Measurements from ENCODE around the gene STAMBP. TPM values are rescaled to one million over a fixed set of nuclear protein-coding genes. Genes with fewer than 3 reads are reported as not detected.

STAMBP gene
- total and polyA plus RNA-seq, 2 of the 13 experiments (the other 11 are each of a cell fraction or from before 2014, with no cell fraction given) = 49.6 to 53.2 TPM

- CTCF ChIA-PET (ENCODE audit: low intra/inter-chr PET ratio, low total read pairs) = no interaction called here
- TF ChIP-seq, protein P1, sequence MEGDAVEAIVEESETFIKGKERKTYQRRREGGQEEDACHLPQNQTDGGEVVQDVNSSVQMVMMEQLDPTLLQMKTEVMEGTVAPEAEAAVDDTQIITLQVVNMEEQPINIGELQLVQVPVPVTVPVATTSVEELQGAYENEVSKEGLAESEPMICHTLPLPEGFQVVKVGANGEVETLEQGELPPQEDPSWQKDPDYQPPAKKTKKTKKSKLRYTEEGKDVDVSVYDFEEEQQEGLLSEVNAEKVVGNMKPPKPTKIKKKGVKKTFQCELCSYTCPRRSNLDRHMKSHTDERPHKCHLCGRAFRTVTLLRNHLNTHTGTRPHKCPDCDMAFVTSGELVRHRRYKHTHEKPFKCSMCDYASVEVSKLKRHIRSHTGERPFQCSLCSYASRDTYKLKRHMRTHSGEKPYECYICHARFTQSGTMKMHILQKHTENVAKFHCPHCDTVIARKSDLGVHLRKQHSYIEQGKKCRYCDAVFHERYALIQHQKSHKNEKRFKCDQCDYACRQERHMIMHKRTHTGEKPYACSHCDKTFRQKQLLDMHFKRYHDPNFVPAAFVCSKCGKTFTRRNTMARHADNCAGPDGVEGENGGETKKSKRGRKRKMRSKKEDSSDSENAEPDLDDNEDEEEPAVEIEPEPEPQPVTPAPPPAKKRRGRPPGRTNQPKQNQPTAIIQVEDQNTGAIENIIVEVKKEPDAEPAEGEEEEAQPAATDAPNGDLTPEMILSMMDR (CRISPR knock-in tag; IDR thresholded peaks at IDR 0.05) = 0 out of 2 replicates have a peak, but pooled peaks have one; percentile 2
- no peak for TF ChIP-seq BORCS8-MEF2B (CRISPR knock-in tag; IDR thresholded peaks at IDR 0.05)
- no peak for DNase-seq (ENCODE audit: low spot score)
Measured at GRCh38 chr2:73891276-73891901, 62.6 kb downstream of the STAMBP start.

DNA sequence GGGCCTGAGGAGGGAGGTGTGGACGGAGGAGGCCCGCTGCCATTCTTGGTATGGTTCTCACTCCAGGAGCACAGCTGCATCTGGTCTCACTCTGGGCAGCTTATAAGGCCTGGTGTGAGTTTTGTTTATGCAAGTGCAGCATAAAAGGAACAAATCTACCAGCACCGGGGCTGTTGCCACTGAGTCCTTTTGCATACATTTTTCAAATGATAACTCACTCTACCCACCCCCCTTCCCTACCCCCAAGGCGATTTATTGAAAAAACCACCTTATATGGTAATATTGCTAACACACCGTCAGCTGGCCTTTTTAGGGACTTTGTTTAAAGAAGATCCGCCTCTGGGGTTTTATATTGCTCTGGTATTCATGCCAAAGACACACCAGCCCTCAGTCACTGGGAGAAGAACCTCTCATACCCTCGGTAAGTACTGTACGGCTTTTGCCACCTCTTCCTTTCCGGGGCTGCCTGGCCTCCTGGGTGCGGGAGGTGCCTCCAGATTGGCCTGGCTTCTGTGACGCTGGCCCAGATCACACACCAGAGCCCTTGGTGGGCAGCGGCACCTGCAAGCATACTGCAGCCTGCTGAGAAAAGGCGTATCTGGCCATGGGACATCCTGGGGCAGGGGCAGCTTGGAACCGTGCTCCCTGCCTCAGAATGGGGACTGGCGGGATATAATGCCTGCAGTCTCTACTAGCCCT, 64.0 kb downstream of the STAMBP start, which contains the start of gene ACTG2:
Gene ACTG2, plus strand, starts transcription at position 378 of the 699 bp plus-strand sequence. CDS start 8,304 bp downstream, outside the sequence.
- WGBS (ENCODE audit: low lambda C conversion rate) = 31% methylated on average over 11 of the region's 15 CpGs
- no peaks in the 10 kb centered on the region for H3K36me3 ChIP-seq (replicated peaks in 1 of 2; ENCODE audit: control insufficient read depth in 1 of 2, insufficient read depth in 2 of 2, low read length in 2 of 2)
- no peak within 1 kb of the TSS for H3K4me2 ChIP-seq (ENCODE audit: low read depth, low read length)
- ChIA-PET CTCF (ENCODE audit: low intra/inter-chr PET ratio, low total read pairs) (no interaction called here), POLR2A (interaction anchor here (1.3 kb wide), 1 partner anchor 64 kb away, joined by 3 read pairs; the partner anchor contains the start of gene STAMBP)
- no peaks in the 10 kb centered on the region for H4K20me1 ChIP-seq (ENCODE audit: insufficient read depth, low read length)
- H3K79me2 ChIP-seq (ENCODE audit: insufficient read depth, low read length) = no peaks in the 10 kb centered on the region
- no TSS peak for BruUV-seq (replicated peaks)
- intact Hi-C loops (cut with micrococcal nuclease; ENCODE audit: unreplicated experiment) = no loop called here
- H3K27me3 ChIP-seq (ENCODE audit: control insufficient read depth in 1 of 2, insufficient read depth in 2 of 2, low read length in 2 of 2) = peaks cover 4 to 69% of the 10 kb centered on the region in 2 experiments
- no peak within 1 kb of the TSS for H3K27ac ChIP-seq (ENCODE audit: extremely low read length, insufficient read depth, low read length)
- no peak within 1 kb of the TSS for H3K4me3 ChIP-seq (replicated peaks in 1 of 3; ENCODE audit: insufficient read depth in 1 of 3, low read depth in 2 of 3, low read length in 3 of 3)
- in situ Hi-C loops (cut with HindIII; ENCODE audit: extremely low pct_ligation_motif_present, low pct_unique_long_range_greater_than_20kb) = no loop called here
- FAIRE-seq (no peak), DNase-seq (ENCODE audit: low spot score) (no peak), ATAC-seq (no peak)
- H2AFZ ChIP-seq (ENCODE audit: low read length) = no peak within 1 kb of the TSS
- no peak for TF ChIP-seq ZFP82 (CRISPR knock-in tag; IDR thresholded peaks at IDR 0.05; ENCODE audit: borderline replicate concordance)
- 0 out of 4 replicates have a peak, but pooled peaks of 1 of the 2 experiments have one; percentile 30 for TF ChIP-seq MAFK (conservative IDR thresholded peaks at IDR 0.05 in 1 of 2, IDR thresholded peaks at IDR 0.05 in 1 of 2; ENCODE audit: low read length in 2 of 2)
- no peaks in the 10 kb centered on the region for H3K9me3 ChIP-seq (ENCODE audit: low read length)
- peaks cover 25% of the 10 kb centered on the region for H3K4me1 ChIP-seq (ENCODE audit: insufficient read depth, low read length)
- H3K9ac ChIP-seq (ENCODE audit: insufficient read depth, low read depth, low read length) = no peak within 1 kb of the TSS

More at GRCh38 chr2:73891276-73891901, 62.6 kb downstream of the STAMBP start:
- Histone ChIP-seq H2AFZ (ENCODE audit: low read length) (no peak overlapping the region), H3K27me3 (ENCODE audit: control insufficient read depth in 1 of 2, insufficient read depth in 2 of 2, low read length in 2 of 2) (peaks cover 0 to 55% of the 10 kb centered on the region in 2 experiments), H3K36me3 (replicated peaks in 1 of 2; ENCODE audit: control insufficient read depth in 1 of 2, insufficient read depth in 2 of 2, low read length in 2 of 2) (no peaks in the 10 kb centered on the region), H3K4me2 (ENCODE audit: low read depth, low read length) (no peak overlapping the region), H3K9ac (ENCODE audit: insufficient read depth, low read depth, low read length) (no peak overlapping the region), H4K20me1 (ENCODE audit: insufficient read depth, low read length) (no peaks in the 10 kb centered on the region), H3K9me3 (ENCODE audit: low read length) (no peaks in the 10 kb centered on the region), H3K4me3 (replicated peaks in 1 of 3; ENCODE audit: insufficient read depth in 1 of 3, low read depth in 2 of 3, low read length in 3 of 3) (no peak overlapping the region), H3K4me1 (ENCODE audit: insufficient read depth, low read length) (peaks cover 12% of the 10 kb centered on the region), H3K27ac (ENCODE audit: extremely low read length, insufficient read depth, low read length) (no peak overlapping the region), H3K79me2 (ENCODE audit: insufficient read depth, low read length) (no peaks in the 10 kb centered on the region)
- no TSS peak for BruUV-seq (replicated peaks)
- in situ Hi-C loops (cut with HindIII; ENCODE audit: extremely low pct_ligation_motif_present, low pct_unique_long_range_greater_than_20kb) = no loop called here
- FAIRE-seq (no peak), ATAC-seq (peak; percentile 12; the same call in 1 of the 3 replicates)
- intact Hi-C loops (cut with micrococcal nuclease; ENCODE audit: unreplicated experiment) = no loop called here
- WGBS (ENCODE audit: low lambda C conversion rate) = 64% methylated on average over 5 of the region's 5 CpGs
- POLR2A ChIA-PET = no interaction called here
